Measurements from ENCODE around the gene ING3.

GRCh38 chr7:121019018-121019417, 68.4 kb downstream of the ING3 start:
- TF ChIP-seq CTCF (IDR thresholded peaks at IDR 0.05; ENCODE audit: insufficient read depth, low read length), result no peak
- no peak for TF ChIP-seq POLR2AphosphoS5 (IDR thresholded peaks at IDR 0.05; ENCODE audit: low read depth)
- no peak for TF ChIP-seq GABPA (IDR thresholded peaks at IDR 0.05; ENCODE audit: low read depth)
